HK-2 (cell line): ENCODE measurements around the gene PPP1R12A.

Source experiments
- DNase-seq: peaks from one replicate; pipeline ENCODE4 v3.0.0-alpha.2; 2018; ENCODE audit not compliant: unreplicated experiment

The PPP1R12A gene

DNA sequence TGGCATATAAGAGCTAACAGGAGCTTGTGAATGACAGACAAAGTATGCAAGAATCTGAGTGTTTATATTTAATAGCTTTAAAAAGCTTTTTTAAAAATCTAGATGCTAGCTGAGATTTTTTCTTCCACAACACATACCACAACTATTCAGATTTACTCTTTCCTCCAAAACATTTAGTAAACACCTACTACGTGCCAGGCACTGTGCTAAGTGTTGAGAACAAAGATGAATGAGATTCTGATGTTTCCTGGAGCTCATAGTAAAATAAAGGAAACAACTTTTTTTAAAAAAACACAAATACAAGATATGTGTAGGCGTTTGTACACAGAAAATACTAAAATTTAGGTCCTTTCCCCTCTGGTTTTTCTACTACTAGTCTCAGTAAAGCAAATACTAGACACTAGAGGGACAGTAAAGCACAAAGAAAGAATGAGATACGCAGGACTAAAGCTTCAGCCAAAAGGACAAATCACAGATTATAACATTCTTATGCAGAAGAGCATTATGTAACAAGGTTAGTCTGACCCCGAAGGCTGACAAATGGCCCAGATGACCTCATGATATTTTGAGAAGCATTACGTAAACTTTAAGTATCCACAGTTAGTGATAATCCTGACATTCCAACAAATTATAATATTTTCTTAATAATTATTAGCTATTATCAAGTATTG, 165.6 kb downstream of the PPP1R12A start:
- no peak for DNase-seq

DNA sequence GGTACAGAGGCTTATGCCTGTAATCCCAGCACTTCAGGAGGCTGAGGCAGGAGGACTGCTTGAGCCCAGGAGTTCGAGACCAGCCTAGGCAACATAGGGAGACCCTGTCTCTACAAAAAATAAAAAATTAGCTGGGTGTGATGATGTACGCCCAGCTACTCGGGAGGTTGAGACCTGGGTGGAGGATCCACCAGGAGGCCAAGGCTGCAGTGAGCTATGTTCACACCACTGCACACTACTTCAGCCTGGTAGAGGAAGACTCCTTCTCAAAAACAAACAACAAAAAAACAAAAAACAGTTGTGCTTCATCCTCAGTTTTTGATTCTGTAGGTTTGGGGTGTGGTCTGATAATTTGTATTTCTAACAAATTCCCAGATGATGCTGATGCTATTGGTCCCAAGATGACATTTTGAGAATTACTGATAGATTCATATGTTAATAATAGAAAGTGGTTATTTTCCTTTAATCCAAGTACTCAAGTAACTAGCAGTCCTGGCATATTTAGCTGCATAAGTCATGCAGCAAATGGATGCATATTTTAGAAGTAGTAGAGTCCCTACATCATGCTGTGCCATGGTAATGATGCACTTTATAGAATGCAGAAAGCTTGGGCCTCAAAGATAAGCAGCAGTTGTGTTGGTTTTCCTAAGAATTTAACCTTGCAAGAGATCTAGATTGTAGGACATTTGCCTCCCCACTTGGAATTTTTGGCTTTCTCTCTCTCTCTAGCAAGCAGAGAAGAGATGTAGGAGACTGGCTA, 168.0 kb downstream of the PPP1R12A start:
- DNase-seq: no peak

DNA sequence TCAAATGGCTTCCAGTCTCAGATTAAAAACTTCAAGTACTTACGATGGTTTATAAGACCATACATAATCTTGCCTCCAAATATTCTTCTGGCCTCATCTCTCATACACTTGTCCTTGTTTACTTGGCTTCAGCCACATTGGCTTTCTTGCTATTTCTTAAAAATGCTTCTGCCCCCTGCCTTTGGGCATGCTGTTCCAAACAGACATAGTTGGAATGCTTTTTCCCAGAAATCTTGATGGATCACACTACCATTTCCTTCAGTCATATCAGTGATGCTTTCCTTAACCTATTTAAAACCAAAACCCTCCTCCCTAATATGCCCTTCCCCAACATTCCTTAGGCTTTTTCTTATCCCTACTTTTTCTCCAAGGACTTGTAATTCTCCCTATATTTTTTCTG, 169.7 kb downstream of the PPP1R12A start:
- DNase-seq: no peak

DNA sequence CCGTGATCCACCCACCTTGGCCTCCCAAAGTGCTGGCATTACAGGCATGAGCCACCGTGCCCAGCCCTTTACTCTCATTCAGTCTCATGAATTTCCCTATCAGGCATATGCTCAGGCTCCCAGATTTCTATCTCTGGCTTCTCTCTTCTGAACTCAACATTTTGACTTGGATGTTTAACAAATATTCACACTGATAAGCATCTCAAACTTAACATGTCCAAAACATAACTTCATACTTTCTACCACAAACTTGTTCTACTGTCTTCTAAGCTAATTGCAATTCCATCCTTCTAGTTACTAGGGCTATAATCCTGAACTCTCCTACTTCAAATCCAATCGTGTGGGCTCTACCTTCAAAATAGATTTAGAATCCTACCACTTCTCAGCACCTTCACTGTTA, 170.3 kb downstream of the PPP1R12A start:
- no peak for DNase-seq

DNA sequence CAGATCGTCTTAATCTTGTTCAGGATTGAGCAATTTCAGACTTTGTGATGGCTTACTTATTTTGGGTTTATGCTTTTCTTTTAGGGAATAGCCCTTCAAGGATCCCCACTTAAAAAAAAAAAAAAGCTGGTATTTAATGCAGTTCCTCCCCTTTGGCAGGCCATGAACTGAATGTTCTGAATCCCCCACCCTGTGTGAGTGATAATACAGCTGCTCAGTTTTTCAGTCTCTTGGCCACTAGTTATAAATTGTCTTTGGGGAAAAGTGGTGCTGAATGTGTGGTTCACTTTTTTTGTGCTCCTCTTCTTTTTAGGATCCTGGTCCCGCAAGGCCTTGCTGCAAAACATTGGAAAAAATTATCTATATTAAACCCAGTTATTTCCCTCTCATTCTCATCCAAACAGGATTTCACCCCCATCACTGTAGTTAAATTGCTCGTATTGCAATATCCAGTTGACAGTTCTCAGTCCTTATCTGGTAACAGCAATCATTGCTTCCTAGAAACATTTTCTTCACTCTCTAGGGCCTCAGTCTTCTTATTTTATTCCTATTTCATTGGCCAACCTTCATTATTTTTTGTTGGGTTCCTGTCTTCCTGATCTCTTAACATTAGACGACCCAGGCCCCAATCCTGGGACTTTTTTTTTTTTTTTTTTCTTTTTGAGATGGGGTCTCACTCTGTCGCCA, 171.0 kb downstream of the PPP1R12A start:
- DNase-seq: no peak

DNA sequence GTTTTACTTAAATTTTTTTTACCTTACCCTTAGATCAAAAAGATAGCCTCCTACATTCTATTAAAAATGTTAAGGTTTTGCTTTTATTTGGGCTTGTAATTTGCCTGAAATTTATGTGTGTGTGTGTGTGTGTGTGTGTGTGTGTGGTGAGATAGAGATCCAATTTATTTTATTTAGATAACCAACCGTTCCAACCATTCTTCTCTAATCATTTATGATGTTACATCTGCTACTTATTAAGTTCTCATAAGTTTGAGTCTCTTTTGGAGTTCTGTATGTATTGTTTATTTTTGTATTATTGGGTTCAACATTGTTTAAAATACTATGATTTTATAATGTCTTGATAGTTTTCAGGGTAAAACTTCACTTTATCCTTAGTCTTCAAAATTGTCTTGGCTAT, 173.6 kb downstream of the PPP1R12A start:
- no peak for DNase-seq

DNA sequence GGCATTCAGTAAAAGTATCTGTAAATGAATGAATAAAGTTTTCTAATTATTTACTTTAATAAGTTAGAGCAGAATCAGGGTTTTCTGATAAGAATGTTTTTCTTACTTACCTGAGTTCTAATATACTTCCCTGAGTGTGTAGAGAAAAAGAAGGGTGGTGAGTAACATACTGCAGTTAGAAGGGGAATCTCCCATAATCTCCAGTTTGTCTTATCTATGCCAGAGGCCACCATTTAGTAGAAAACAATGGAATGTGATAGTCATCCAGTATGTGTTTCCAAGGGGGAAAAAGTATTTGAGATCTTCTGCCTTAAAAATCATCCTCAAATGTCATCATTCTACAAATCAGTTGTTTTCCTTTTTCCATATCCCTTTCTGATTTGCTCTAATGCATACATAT, 187.6 kb downstream of the PPP1R12A start:
- DNase-seq: no peak

DNA sequence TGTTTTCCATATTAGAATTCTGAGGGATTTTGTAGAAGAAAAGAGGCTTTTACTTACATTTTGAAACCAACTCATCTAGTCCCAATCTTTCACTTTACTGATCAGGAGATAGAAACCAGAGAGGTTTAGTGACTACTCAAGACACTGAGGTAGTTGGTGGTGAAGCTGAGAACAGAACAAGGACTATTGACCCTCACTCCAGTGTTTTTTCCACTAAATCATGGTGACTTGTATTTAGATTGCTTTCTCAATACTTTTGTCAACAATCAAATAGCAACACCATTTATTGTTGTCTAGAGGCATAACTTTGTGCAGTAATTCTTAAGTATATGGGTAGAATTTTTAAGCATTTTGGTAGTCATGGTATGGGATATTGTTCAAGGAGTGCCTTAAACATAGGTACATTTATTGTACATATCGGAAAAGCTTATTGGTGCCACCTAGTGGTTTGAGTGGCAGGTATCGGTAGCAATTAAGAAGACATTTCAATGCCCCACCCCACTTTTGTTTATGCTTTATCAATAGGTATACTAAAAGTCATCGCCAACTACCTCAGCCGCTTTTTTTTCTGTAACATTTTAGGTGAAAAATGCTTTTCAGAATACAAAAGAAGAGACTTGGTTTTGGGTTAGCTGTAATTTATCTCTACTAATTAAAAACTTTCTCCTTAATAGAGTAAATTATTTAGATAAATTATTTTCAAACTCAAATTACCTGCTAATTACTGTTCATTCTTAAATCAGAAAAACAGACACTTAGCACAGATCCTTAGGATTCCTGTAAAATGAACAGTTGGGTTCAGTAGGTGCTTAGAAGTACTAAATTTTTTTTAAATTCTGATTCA, 196.8 kb downstream of the PPP1R12A start:
- no peak for DNase-seq

DNA sequence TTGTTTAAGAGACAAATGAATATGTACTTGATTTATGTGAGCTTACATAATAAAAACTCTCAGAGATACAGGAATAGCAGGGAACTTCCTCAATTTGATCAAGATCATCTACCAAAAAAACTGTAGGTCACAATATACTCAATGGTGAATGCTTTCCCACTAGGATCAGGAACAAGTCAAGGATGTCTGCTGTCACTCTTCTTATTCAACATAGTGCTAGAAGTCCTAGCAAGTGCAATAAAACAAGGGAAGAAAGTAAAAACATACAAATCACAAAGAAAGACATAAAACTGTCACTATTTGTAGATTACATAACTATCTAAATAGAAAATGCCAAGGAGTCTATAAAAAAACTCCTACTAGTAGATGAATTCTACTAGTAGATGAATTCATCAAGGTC, 202.3 kb downstream of the PPP1R12A start:
- no peak for DNase-seq

DNA sequence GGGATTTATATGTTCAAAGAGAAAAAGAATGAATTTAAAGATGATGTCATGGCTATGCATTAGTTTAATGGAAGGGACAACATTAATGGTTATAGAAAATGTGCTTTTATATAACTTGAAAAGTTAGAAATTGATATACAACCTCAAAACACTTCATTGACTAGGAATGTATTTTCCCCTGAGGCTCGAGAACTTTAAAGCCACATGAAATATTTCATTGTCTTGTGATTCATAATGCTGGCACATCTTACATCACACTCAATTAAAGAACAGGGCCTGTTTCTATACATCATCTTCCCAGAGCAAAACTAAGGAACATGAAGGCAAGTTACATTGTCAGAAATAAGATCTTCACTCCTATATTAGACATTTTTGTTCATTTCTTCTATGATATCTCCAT, 208.9 kb downstream of the PPP1R12A start:
- no peak for DNase-seq
